Measurements from ENCODE around the gene FHIP1A. TPM values are rescaled to one million over a fixed set of nuclear protein-coding genes. Genes with fewer than 3 reads are reported as not detected.

FHIP1A gene
- total RNA-seq, 1 donor from 2014 or later: 11.5 TPM

GRCh38 chr4:151409470-151410313, 716 bp downstream of the FHIP1A start:
- peak overlapping the region; percentile 55 for H3K4me3 ChIP-seq (ENCODE audit: low read depth, low read length)
- H3K36me3 ChIP-seq (ENCODE audit: control insufficient read depth, insufficient read depth, low read length): no peaks in the 10 kb centered on the region
- TF ChIP-seq, protein P1, sequence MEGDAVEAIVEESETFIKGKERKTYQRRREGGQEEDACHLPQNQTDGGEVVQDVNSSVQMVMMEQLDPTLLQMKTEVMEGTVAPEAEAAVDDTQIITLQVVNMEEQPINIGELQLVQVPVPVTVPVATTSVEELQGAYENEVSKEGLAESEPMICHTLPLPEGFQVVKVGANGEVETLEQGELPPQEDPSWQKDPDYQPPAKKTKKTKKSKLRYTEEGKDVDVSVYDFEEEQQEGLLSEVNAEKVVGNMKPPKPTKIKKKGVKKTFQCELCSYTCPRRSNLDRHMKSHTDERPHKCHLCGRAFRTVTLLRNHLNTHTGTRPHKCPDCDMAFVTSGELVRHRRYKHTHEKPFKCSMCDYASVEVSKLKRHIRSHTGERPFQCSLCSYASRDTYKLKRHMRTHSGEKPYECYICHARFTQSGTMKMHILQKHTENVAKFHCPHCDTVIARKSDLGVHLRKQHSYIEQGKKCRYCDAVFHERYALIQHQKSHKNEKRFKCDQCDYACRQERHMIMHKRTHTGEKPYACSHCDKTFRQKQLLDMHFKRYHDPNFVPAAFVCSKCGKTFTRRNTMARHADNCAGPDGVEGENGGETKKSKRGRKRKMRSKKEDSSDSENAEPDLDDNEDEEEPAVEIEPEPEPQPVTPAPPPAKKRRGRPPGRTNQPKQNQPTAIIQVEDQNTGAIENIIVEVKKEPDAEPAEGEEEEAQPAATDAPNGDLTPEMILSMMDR (IDR thresholded peaks at IDR 0.05; ENCODE audit: insufficient read depth, low read length, poor library complexity, severe bottlenecking): no peak
- no peaks in the 10 kb centered on the region for H3K27me3 ChIP-seq (ENCODE audit: control insufficient read depth, insufficient read depth, low read length)
- DNase-seq (ENCODE audit: low read depth): no peak

DNA sequence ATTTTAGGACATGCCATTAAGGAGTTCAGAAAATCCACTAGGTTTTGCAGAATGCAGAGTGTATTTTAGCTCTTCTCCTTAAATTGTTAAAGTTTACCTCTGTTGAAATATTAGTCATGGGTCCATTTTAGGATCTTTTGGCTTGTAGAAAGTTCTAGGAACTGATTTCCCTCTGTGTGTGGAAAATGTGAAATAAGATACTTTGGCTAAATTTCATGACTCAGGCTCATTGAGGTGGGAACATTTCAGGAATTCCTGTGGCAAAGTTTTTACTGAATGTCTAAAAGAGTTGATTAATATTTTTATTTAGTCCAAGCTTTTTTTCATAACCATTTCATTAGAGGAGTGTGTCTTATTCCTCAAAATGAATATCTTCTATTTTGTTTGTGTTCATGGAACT, 7.0 kb downstream of the FHIP1A start:
- no peak for DNase-seq (ENCODE audit: low read depth)
- TF ChIP-seq, protein P1 (IDR thresholded peaks at IDR 0.05; ENCODE audit: insufficient read depth, low read length, poor library complexity, severe bottlenecking): no peak
- Histone ChIP-seq H3K36me3 (ENCODE audit: control insufficient read depth, insufficient read depth, low read length) (no peaks in the 10 kb centered on the region), H3K27me3 (ENCODE audit: control insufficient read depth, insufficient read depth, low read length) (no peaks in the 10 kb centered on the region), H3K4me3 (ENCODE audit: low read depth, low read length) (no peak overlapping the region)

DNA sequence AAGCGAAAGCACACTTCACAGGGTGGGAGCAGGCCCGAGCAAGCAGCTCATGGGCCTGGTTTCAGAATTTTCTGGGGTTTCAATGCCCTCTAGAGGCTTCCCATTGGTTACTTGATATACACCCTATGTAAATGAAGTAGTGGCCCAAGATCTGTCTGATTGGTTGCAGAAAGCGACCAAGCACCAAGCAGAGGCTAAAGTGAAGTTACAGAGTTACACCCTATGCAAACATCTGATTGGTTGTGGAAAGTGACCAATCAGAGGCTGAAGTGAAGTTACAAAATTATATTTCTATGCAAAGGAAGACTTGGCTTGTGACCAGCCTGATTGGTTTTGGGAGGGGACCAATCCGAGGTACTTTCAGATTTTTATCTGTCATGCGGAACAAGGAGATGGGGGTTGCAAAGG, 8.2 kb downstream of the FHIP1A start:
- TF ChIP-seq, protein P1 (IDR thresholded peaks at IDR 0.05; ENCODE audit: insufficient read depth, low read length, poor library complexity, severe bottlenecking): no peak
- Histone ChIP-seq H3K27me3 (ENCODE audit: control insufficient read depth, insufficient read depth, low read length) (no peaks in the 10 kb centered on the region), H3K36me3 (ENCODE audit: control insufficient read depth, insufficient read depth, low read length) (no peaks in the 10 kb centered on the region), H3K4me3 (ENCODE audit: low read depth, low read length) (no peak overlapping the region)
- DNase-seq (ENCODE audit: low read depth): no peak

- DNase-seq (ENCODE audit: low read depth): no peak
- no peak overlapping the region for H3K4me3 ChIP-seq (ENCODE audit: low read depth, low read length)
- H3K27me3 ChIP-seq (ENCODE audit: control insufficient read depth, insufficient read depth, low read length): no peaks in the 10 kb centered on the region
- TF ChIP-seq, protein P1 (IDR thresholded peaks at IDR 0.05; ENCODE audit: insufficient read depth, low read length, poor library complexity, severe bottlenecking): no peak
- no peaks in the 10 kb centered on the region for H3K36me3 ChIP-seq (ENCODE audit: control insufficient read depth, insufficient read depth, low read length)
Measured at GRCh38 chr4:151417766-151418376, 8.9 kb downstream of the FHIP1A start.

- no peaks in the 10 kb centered on the region for H3K36me3 ChIP-seq (ENCODE audit: control insufficient read depth, insufficient read depth, low read length)
- no peak overlapping the region for H3K4me3 ChIP-seq (ENCODE audit: low read depth, low read length)
- DNase-seq (ENCODE audit: low read depth): peak; percentile 82
- H3K27me3 ChIP-seq (ENCODE audit: control insufficient read depth, insufficient read depth, low read length): no peaks in the 10 kb centered on the region
- TF ChIP-seq, protein P1 (IDR thresholded peaks at IDR 0.05; ENCODE audit: insufficient read depth, low read length, poor library complexity, severe bottlenecking): no peak
Measured at GRCh38 chr4:151418385-151418784, 9.4 kb downstream of the FHIP1A start.

Measured in kidney epithelial cell (primary cell).